PFSK-1 (cell line): ENCODE results near the gene POMP.

ENCODE experiments used
- FOXP2 ChIP-seq: optimal IDR thresholded peaks from 2 replicates; pipeline ENCODE3; 2011; ENCODE audit warnings: borderline replicate concordance, control low read depth, inconsistent platforms; ENCODE audit not compliant: insufficient read depth; ENCODE audit errors: extremely low read length, extremely low read depth
- POLR2AphosphoS5 ChIP-seq: IDR thresholded peaks from 2 replicates; pipeline ENCODE4 v1.6.1; 2012; ENCODE audit warnings: low read depth, mild to moderate bottlenecking, control low read depth, low read length, moderate library complexity
- SIN3A ChIP-seq: IDR thresholded peaks from 2 replicates; pipeline ENCODE4 v1.6.1; 2012; ENCODE audit warnings: mild to moderate bottlenecking, low read length, moderate library complexity, borderline replicate concordance; ENCODE audit not compliant: insufficient read depth
- TAF1 ChIP-seq: IDR thresholded peaks from 2 replicates; pipeline ENCODE4 v1.6.1; 2012; ENCODE audit warnings: low read length, control low read depth, borderline replicate concordance; ENCODE audit not compliant: insufficient read depth
- TF ChIP-seq, protein P1 (sequence below), 2 experiments: IDR thresholded peaks; 2 replicates each; pipeline versions ENCODE4 v1.6.1 to v1.8.0; 2011 to 2012; ENCODE audit warnings: low read depth in 2 of 2, low read length in 2 of 2, control low read depth in 1 of 2, inconsistent platforms in 1 of 2, mild to moderate bottlenecking in 1 of 2, moderate library complexity in 1 of 2; ENCODE audit not compliant: insufficient read depth in 1 of 2

POMP gene

DNA sequence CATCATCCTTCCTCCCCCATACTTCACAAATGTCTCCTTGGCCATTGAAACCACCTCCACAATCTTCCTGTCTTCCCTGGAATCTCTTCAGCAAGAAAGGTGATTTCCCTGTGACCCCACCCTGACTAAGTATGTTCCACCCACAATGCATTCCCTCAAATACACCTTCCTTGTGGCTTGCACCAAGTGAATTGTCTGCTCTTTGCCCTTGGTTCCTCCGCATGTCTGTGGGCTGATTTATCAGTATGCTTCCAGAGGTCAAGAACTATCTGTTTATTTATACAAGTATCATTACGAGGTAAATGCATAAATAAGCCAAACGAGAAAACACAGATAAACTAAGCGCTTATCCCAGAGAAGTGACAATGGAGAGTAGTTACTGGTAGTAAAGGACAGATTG is 45.4 kb upstream of the POMP start:
- TF ChIP-seq POLR2AphosphoS5, result no peak
- TF ChIP-seq, protein P1, sequence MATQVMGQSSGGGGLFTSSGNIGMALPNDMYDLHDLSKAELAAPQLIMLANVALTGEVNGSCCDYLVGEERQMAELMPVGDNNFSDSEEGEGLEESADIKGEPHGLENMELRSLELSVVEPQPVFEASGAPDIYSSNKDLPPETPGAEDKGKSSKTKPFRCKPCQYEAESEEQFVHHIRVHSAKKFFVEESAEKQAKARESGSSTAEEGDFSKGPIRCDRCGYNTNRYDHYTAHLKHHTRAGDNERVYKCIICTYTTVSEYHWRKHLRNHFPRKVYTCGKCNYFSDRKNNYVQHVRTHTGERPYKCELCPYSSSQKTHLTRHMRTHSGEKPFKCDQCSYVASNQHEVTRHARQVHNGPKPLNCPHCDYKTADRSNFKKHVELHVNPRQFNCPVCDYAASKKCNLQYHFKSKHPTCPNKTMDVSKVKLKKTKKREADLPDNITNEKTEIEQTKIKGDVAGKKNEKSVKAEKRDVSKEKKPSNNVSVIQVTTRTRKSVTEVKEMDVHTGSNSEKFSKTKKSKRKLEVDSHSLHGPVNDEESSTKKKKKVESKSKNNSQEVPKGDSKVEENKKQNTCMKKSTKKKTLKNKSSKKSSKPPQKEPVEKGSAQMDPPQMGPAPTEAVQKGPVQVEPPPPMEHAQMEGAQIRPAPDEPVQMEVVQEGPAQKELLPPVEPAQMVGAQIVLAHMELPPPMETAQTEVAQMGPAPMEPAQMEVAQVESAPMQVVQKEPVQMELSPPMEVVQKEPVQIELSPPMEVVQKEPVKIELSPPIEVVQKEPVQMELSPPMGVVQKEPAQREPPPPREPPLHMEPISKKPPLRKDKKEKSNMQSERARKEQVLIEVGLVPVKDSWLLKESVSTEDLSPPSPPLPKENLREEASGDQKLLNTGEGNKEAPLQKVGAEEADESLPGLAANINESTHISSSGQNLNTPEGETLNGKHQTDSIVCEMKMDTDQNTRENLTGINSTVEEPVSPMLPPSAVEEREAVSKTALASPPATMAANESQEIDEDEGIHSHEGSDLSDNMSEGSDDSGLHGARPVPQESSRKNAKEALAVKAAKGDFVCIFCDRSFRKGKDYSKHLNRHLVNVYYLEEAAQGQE (IDR thresholded peaks at IDR 0.05; ENCODE audit: insufficient read depth in 1 of 2, low read depth in 2 of 2, low read length in 2 of 2), result no peak
- no peak for TF ChIP-seq FOXP2
- no peak for TF ChIP-seq TAF1
- no peak for TF ChIP-seq SIN3A

DNA sequence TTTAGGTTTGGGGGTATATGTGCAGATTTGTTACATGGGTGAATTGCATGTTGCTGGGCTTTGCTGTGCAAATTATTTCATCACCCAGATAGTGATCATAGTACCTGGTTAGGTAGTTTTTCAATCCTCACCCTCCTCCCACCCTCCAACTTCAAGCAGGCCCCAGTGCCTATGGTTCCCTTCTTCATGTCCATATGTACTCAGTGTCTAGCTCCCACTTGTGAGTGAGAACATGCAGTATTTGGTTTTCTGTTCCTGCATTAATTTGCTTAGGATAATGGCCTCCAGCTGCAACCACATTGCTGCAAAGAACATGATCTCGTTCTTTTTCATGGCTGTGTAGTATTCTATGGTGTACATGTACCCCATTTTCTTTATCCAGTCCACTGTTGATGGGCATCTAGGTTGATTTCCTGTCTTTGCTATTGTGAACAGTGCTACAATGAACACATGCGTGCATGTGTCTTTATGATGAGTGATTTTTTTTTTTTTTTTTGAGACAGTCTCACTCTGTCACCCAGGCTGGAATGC is 42.9 kb upstream of the POMP start:
- no peak for TF ChIP-seq FOXP2
- TF ChIP-seq, protein P1 (IDR thresholded peaks at IDR 0.05; ENCODE audit: insufficient read depth in 1 of 2, low read depth in 2 of 2, low read length in 2 of 2), result no peak
- TF ChIP-seq TAF1, result no peak
- no peak for TF ChIP-seq POLR2AphosphoS5
- TF ChIP-seq SIN3A, result no peak

DNA sequence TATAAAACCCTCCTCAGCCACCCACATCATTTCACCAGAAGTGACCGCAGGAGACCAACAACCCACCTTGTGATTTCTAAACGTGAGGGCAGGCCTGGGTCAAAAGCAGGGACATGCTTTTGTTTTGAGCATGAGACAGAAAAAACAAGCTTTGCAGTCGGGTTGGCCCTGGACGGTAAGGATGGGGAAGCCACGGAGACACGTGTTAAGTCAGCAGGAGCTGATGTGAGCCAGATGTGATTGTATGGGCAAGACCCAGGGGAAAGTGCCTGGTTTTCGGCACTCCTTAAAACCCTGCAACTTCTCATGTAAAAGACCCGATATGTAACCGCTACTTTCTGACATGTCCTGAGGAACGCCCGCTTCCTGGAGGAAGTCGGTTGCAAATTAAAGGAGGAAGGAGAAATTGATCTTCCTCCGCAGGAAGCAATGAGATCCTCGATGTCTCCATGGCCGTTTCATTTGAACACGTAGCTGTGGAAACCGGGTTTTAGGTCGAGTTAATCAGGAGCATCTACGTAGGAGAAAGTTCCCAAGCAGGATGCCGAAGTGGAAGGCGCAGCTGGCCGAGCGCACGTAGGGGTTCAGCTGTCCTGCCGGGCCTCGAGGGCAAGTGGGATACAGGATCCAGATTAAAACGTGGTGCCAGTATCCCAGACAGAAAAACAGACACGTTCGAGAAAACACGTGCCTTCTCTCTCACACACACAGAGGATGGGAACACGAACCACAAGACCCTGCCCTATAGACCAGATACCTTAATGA is 40.5 kb upstream of the POMP start:
- TF ChIP-seq TAF1 (no peak), FOXP2 (no peak), POLR2AphosphoS5 (no peak), SIN3A (no peak)
- TF ChIP-seq, protein P1 (IDR thresholded peaks at IDR 0.05; ENCODE audit: insufficient read depth in 1 of 2, low read depth in 2 of 2, low read length in 2 of 2), result no peak

DNA sequence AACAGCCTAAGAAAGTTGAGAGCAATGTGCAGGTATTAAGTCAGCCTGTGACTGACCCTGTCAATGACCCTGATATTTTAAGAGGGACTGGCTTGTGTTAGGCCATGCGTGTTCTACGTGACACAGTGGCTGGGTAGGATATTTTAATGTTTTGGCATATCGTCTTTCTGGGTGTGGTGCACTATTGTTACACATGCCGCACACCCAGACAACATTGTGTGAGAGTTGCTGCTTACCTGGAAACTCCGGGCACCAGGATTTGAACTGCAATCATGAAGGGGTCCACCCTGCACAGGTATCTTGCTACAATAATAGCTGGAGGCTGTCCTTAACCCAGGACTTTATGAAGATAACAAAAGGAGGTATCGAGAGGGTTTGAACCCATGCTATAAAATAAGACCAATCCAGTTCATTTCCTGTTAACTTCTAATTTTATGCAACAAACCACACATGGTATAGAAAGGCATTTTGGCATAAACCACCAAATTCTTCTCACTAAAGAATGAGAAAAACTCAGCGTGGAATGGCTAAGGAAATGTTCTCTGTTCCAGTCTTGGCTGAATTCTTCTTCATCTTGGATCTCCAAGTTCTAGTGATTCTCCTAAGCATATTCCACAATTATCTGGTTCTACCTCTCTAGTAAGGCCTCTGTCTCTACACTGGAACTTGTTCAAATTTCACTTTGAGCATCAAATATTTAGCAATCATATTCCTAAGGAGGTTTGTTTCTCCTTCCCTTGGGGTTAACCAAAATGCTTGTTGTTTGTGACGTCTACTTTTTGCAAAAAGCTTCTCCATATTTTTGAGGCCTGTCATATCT is 38.7 kb upstream of the POMP start:
- no peak for TF ChIP-seq TAF1
- TF ChIP-seq, protein P1 (IDR thresholded peaks at IDR 0.05; ENCODE audit: insufficient read depth in 1 of 2, low read depth in 2 of 2, low read length in 2 of 2), result no peak
- no peak for TF ChIP-seq FOXP2
- no peak for TF ChIP-seq SIN3A
- no peak for TF ChIP-seq POLR2AphosphoS5
